NCI-H774 (cell line): ENCODE results near the gene FAM117A.
"Not testable (repeated sequence)": the region's sequence is repeated elsewhere in the genome, so short reads cannot be mapped to it uniquely, and the experiment has no call there.

ENCODE experiments used
- DNase-seq: peaks from one replicate; lab custom pipeline; 2025; lab: John Stamatoyannopoulos, UW

FAM117A gene

DNA sequence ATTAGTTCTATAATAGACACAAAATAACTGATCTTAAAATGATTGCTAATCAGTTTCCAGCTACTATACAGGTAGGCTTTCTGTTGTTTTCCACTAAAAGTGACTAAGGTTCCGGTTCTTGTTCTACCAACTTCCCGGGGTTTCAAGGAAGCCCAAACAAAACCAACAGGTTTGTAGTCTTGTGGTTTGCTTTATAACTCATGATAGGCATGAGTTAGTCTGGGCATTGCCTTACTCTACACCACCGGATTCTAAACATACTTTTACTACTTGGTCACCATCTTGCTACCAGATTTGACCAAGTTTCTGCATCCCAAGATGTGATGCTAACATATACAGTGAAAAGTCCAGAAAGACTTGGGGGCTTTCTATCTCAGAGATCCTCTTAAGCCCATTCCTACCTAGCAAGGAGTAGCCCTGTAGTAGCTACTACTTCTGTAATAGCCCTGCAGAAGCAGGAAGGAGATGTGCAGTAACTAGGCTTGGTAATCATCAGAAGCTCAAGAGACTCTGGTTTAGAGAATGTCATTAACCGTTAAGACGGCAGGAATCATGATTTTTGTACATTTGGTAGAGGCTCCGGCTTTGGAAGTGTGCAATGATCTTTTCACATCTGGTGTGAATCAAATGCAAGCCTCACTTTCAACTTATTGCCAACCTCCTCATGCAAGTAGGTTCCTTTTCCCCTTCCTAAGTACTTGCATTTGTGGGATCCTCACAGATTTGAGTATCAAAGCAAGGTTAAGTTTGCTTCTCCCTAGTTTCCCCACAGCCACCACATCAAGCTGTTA lies 1.6 kb downstream of the FAM117A start:
- no peak for DNase-seq

DNA sequence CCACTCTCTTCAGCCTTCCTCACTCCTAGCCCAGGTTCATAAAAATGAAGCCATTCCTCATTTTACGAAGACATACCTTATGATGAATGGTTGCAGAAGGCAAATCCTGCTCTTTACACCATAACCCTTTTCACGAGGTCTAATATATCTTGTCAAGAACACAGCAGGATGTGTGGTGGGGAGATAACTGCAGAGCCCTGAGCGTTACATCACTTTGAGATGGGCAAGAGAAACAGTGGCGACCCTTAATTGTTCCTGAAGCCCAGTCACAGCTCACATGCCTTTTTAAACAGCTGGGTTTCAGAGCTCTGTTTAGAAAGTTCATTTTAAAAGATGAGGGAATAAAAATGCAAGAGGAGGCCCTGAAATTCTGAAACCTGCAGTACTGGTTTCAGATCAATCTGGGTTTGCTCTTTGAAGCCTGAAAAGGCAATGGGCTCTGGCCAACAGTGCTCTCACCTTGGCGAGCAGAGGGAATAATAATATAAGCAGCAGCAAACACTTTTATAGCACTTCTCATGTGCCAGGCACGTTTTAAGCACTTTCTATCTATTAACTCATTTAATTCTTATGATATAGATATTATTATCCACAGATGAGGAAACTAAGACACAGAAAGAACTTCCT lies 2.9 kb downstream of the FAM117A start:
- no peak for DNase-seq

DNA sequence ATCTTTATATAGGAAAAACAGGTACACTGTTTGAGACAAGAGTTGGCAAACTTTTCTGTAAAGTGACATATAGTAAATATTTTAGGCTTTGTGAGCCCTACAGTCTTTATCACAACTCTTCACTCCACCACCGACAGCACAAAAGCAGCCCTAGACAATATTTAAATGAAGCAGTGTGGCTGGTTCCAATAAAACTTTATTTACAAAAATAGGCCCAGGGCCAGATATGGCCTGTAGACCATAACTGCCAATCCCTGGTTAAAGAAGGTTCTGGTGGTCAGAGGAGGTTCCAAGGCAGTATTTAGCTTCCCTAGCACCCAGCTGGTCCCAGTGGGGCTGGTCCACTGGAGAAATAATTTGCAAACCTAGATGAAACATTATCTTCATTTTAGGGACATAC lies 3.6 kb downstream of the FAM117A start:
- DNase-seq: no peak

DNA sequence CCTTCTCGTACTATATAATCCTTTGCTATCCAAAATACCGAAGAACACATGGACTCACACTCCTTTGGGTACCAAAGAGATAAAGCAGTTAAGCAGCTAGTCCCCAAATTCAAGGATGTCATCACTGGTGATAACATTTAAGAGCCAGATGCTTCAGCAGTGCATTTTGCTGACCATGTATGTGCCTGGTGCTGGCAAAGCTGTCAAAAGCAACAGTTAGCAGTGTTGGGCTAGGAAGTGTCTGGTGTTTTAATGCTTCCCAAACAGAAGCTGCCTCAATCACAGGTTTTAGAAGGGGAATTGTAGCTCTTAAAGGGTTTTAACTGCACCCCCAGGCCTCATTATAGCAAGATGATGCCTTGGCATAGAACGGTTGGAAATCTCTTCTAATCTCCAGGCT lies 4.7 kb downstream of the FAM117A start:
- no peak for DNase-seq

DNA sequence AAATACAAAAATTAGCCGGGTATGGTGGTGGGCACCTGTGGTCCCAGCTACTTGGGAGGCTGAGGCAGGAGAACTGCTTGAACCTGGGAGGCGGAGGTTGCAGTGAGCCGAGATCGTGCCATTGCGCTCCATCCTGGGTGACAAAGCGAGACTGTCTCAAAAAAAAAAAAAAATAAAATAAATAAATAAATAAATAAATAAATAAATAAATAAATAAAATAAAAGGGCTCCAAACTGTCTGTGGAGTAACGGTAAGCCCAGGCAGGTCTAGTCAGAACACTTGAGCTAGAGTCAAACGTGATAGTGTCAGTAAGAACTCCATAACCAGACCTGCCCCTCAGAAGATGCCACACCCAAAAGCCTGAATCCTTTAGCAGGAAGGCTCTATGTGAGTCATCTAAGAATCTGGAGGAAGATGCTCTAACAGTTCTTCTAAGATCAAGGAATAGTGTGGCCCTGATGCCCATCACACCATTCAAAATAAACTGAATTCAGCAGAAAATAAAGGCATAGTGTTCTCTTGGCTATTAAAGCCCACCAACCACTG lies 5.4 kb downstream of the FAM117A start:
- not testable (repeated sequence) for DNase-seq

DNA sequence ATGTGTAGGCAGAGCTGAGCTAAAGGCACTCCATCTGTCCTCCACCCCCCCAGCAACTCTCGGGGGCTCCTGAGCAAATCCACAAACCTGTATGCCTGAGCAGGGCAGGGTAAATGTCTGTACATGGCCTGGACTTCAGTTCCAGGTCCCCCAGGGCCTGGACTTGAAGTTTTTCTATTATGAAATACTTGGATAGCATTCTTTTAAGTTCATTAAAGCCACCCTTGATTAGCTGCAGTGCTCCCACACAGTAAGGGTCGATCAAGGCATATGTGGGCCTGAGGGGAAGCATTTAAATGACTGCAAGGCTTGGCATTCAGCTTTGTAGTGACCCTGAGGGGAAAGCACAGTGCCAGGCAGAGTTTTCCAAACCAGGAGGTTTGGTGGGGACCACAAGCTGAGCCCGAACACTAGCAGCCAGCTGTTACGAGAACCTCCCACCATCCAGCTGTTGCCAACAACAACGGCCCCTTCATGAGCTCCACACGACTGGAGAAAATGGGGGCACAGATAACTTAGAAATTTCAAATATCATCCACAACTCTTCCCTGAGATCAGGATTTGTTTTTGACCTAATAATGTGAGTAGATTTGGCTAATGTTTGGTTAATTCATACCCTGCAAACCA lies 6.7 kb downstream of the FAM117A start:
- DNase-seq: no peak

DNA sequence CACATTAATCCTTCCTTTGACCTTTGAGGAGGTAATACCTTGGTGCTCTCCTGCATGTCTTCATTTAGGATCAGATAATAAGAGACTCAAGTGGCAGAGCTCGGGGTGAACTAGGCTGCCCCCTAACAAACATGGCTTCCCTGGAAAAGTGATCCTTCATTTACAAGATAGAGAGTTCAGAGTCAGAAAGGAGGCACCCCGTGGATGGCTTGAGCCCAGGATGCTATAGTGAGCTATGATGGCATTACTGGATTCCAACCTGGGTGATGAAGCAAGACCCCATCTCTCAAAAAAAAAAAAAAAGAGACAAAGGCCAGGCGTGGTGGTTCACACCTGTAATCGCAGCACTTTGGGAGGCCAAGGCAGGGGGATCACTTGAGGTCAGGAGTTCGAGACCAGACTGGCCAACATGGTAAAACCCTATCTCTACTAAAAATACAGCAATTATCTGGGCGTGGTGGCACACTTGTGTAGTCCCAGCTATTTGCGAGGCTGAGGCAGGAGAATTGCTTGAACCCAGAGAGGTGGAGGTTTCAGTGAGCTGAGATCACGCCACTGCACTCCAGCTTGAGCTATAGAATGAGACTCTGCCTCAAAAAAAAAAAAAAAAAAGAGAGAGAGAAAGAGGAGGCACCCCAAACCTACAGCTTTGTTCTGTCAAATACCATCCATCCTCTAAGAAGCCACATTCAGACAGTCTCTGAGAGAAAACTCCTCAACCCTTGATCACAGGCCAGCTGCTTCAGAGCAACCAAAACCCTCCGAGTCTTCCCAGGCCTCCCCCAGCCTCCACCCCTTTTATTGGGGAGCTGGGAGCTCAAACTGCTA lies 7.4 kb downstream of the FAM117A start:
- no peak for DNase-seq

DNA sequence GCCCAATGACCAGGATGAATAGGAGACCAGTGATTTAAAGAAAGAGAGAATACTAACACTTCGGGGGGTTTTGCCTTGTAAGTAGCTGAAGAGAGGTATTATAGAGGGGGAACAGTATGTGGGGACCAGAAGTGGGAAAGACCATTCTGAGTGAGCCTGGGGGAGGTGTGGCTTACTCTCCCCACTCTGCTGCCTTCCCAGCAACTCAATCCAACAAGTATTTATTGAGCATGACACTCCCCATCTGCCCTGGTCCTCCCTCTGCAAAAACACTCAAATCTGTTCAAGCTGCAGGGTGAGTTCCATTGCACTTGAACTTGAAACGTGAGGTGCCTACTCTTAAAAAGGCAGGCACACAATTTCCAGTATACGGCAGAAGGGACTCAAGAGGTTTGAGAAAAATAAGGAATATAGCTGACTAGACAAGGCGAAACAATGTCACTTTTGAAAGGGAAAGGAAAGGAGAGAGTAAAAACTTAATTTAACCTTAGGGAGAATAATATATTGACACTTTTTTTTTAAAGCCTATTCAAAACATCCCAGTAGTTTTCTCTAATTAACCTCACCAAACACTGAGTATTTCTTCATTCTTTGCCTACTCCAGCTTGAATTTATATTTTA lies 8.2 kb downstream of the FAM117A start:
- no peak for DNase-seq

DNA sequence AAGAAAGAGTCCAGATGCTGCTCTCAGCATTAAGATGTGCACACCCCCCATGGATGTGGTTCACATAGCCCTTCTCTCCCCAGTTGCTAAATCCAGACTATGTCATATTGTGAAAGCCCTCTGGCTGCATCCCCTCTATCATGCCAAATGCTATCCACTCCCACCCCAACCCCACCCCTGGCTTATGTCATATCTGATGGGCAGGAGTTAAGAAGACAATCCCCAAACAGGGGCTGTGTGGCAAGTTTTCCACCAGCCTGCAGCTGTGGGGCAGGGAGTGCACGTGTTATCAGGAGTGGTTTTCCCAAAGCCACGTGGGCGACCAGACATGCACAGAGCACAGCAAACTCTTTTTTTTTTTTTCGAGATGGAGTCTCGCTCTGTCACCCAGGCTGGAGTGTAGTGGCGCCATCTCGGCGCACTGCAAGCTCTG lies 10.0 kb downstream of the FAM117A start:
- no peak for DNase-seq

DNA sequence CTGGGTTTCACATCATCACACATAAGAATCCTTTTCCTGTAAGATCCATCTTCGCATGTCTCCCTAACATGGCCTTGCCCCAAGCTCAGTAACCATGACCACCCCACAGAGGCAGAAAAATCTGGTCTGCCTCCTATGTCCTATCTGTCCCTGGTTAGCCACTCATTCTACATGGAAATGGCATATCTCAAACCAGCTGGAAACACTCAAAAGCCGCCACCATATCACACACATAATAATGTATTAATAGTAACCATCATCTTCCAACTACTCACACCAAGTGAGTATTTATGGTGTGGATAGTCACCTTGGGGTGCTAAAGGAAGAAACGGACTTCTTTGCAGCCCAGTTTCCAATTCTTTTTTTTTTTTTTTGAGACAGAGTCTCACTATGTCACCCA lies 11.4 kb downstream of the FAM117A start:
- DNase-seq: no peak

DNA sequence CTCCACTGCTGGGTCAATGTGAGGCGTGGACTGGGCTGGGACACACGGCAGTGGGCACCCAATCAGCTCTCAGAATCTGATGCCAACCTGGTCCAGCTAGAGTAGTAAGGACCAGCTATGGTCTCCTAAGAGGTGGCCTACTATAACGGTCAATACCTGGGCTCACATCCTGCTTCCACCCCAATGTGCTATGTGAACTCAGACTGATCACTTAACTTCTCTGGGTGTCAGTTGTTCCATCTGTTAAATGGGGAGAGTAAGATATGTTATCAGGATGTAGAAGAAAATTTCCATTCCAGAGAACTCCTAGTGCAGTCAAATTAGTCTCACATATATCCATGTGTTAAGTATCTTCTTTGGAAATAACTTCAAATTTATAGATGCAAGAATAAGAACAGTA lies 14.2 kb downstream of the FAM117A start:
- DNase-seq: no peak

DNA sequence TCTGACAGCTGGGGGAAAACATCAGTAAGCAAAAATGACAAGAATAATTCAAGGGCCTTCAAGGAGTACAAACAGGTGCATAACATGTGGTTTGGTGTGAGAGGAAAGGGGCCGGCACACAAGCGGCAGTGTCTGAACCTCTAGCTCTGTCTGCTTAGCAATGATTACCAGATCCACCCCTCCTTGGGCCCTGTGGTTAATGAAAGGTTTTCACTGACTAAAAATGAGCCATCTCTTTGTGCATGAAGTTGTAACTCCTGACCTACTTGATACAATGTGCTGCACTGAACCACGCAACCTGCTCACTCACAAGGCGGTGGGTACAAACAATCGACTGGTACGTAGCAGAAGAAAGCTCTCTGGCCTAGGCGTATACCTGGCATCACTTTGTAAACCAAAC lies 15.1 kb downstream of the FAM117A start:
- DNase-seq: no peak

DNA sequence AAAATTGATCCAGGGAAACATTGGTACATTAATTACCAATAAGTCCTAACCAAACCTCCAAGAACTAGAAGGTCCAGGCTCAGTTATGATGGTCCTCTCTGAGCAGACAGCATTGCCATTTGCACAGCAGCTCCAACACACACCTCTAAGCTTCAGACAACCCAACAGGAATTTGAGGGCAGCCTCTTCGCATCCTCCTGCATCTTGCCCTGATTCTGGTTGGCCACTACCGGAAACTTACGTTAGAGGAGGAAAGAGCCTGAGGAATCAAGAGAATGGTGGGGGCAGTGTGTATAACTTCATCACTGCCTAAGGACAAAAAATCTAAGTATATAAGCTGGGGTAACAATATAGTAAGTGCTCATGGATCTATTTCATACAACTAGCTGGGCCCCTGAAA lies 15.7 kb downstream of the FAM117A start:
- no peak for DNase-seq

DNA sequence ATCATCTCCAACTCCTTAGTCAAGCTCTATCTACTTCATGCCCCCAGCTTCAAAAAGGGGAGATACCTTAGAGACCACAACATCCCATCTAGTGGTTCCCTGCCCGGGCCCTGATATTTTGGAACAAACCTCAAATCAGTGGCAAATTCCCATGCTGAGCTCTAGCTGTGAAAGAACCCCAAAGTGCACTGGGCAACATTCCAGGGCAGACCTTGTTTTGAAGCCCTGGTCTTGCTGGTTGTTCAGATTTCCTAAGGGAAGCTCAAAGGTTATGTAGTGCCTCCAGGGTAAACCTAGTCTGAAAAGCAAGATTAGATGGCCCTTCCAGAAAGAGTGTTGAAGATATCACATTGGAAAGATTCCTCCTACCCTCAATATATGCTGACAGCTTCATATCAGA lies 16.3 kb downstream of the FAM117A start:
- DNase-seq: no peak

DNA sequence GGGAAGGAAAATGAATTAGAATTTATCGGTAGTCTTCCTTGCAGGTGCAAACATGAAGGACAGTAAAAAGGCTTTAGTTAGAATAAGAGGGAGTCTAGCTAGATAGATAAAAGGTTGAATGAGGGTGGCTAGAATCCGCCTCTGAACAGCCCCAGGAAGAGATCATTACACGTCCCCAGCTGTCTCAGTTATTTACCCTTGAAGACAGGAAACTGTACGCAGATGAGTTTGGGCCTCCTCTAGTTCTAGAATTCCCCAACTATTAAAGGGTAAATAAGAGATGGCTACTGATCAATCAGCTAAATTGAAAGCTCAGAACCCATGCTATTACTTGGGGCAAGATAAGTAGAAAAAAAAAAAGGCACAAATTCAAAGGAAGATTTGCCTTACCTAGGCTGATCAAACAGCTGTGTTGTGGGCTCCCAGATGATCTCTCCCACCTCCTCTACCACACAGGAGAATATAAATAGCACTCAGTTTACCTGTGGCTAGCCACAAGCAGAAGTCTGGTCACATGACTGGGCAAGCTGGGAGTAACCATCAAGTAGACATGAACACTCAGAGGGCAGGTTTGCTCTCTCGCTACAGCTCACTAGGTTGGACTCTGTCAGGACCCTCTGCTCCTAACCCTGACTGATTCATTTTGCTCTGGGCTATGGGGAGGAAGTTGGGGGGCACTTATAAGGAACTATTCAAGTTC lies 17.0 kb downstream of the FAM117A start:
- no peak for DNase-seq

DNA sequence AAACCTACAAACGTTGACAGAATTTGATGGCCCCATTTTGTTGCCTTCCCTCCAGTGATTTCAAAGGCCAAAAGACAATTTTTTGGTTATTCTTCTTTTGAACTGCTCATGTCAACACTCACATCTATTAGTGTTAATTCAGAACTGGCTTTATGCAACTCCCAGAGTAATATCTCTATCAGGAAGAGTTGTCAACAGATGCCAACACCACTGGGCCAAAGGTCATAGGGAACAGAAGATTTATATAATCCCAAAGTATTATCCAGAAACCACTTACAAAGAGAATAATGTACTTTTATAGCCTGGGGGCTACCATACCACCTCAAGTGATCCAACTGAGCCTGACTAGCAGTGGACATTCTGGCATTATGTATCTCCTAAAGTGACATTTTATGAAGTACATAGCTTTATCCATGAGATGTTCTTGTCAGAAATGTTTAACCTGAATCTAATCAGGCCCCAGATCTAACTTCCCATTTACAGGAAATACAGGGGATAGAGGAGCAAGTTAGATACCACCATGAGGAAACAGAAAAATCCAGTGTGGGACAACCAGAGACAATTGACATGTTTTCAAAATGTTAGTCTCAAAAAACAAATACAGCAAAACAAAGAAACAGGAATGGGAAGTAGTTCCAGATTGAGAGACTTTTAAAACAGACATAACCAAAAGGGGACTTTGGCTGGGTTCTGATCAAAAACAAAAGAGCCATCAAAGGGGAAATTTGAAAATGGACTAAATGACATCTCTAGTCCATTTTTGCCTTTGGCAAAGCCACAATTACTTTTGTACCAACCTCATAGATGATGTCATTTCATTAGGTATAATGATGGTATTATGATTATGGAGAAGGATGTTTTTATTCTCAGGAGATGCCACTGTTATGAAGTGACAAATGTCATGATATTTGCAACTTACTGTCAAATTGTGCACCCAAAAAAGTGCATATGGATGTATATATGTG lies 18.5 kb downstream of the FAM117A start:
- DNase-seq: no peak

DNA sequence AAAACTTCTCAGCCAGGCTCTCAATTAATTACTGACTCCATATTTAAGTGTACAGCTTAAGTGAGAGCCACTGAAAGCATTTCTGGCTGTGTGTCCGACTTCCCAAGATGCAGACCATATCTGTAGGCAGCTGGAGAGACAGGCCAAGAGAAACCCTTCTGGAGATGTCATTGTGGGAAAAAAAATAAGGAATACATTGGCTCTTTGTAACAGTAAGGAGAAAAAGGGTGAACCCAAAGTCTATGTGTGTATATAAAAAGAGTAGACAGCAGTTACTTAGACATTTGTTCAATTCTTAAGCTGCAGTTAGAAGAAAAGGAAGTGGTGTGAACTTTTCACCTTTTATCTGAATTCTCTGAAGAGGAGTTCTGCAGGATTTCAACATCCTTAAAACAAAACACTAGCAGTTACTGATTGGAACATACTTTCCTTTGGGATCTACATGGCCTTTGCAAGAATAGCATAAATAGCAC lies 21.7 kb downstream of the FAM117A start:
- no peak for DNase-seq

DNA sequence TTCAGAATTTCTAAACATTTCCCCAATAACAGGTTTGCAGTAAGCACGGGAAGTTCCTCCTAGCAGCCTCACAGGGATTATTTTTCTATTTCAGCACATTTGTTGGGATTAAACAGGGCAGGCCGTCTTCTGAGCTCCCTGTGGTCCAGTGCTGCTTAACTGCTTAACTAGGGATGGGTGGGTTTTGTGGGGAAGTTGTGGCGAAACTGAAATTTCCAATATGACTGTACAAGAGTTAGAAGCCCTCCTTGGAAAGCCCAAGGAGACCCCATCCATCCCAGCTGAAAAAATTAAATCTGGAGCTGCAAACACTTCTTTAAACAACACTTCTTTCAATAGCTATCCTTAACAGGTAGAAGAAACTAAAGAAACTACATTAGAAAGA lies 22.2 kb downstream of the FAM117A start:
- no peak for DNase-seq

DNA sequence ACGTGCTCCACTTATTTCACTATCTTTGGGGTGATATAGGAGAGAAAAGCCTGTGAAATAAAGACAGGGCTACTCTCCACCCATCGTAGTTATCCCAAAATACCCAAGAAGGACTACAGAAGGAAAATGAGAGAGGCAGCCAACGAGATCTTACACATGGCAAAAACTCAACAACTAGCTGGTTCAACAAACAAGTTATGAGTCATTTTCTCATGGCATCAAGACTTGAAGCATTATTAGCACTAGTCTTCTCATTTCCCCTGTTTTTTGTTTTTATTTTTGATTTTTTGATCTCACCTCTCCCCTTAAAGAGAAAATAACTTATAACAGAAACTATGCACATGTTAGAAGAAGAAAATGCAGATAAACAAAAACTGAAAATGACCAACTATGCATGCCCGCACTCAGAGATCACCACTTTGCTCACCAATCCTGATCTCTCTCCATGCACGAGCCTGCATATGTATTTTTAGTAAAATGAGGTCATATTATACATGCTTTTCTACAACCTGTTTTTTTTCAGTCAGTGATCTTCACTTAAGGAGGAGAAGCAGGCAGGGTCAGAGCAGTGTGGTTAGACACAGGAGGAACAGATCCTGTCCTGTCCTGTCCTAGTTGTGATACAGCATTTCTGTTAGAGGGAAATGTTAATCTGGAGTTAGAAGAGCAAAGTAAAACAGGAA lies 22.8 kb downstream of the FAM117A start:
- DNase-seq: no peak
